Measurements from ENCODE around the gene METTL4.
"Not testable (repeated sequence)": the region's sequence is repeated elsewhere in the genome, so short reads cannot be mapped to it uniquely, and the experiment has no call there.

The METTL4 gene

GRCh38 chr18:2564373-2564772 lies 6.9 kb downstream of the METTL4 start:
- DNase-seq (ENCODE audit: low read depth in 3 of 3, low spot score in 1 of 3), result no peak

DNA sequence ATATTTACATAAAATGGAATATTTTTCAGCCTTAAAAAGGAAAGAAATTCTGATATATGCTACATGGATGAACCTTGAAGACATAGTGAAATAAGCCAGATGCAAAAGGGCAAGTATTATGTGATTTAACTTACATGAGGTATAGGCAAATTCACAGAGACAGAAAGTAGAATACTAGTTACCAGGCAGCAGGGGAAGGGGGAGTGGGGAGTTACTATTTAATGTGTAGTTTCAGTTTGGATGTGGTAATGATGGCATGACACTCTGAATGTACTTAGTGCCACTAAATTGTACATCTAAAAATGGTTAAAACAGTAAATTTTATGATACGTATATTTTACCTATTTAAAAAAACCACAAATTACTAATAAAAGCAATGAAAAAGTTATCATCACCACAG lies 12.1 kb downstream of the METTL4 start:
- DNase-seq (ENCODE audit: low read depth in 3 of 3, low spot score in 1 of 3), result no peak

DNA sequence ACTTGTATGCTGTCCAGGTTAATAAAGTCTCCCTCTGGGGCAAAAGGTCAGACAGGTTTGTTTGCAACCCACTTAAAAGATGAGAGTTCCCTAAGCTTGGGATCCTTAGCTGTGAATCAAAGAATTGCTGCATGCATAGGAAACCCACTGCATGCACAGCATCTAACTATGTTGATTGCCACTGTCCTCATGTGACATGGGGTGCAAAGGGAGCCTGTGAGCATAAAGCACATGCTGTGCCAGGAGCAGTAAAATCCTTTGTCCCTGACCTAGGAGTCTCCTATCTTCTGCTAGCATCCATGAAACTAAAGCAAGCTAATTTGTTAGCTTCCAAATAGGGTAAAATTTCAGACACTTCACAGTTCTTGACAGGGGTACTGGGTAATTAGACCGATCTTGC lies 13.8 kb downstream of the METTL4 start:
- no peak for DNase-seq (ENCODE audit: low read depth in 3 of 3, low spot score in 1 of 3)

DNA sequence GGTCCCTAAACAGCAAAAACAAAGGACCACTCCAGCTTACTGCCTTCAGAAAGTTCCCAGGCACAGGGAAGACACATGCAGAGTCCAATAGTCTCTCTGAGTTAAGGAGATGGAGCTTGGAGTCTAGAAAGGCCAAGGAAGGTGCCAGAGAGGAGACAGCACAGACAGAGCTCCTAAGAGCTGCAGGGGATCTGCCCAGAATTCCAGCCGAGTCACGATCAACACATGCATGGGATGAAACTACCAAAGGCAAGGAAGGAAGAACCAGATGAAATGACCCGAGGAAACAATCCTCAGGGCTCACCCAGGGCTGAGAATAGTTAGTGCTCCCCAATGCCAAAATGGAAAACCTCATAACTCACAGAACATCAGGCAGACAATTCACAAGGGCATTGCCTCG lies 15.4 kb downstream of the METTL4 start:
- DNase-seq (ENCODE audit: low read depth in 3 of 3, low spot score in 1 of 3), result no peak

- DNase-seq (ENCODE audit: low read depth in 3 of 3, low spot score in 1 of 3), result no peak
Observed at GRCh38 chr18:2554696-2555095, 16.6 kb downstream of the METTL4 start.

GRCh38 chr18:2551425-2551824 lies 19.9 kb downstream of the METTL4 start:
- no peak for DNase-seq (ENCODE audit: low read depth in 3 of 3, low spot score in 1 of 3)

DNA sequence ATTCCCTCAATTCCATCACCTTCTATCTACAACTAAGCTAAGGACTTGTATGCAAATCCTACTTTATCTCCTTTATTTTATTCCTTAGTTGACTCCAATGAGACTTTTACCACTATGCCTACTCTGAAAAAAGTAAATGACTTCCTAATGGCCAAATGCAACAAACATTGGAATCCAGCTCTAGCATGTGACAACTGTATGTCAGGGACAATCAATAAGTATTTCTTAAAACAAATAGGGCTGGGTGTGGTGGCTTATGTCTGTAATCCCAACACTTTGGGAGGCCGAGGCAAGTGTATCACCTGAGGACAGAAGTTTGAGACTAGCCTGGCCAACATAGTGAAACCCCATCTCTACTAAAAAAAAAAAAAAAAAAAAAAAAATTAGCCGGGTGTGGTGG lies 21.8 kb downstream of the METTL4 start:
- DNase-seq (ENCODE audit: low read depth in 3 of 3, low spot score in 1 of 3), result no peak

DNA sequence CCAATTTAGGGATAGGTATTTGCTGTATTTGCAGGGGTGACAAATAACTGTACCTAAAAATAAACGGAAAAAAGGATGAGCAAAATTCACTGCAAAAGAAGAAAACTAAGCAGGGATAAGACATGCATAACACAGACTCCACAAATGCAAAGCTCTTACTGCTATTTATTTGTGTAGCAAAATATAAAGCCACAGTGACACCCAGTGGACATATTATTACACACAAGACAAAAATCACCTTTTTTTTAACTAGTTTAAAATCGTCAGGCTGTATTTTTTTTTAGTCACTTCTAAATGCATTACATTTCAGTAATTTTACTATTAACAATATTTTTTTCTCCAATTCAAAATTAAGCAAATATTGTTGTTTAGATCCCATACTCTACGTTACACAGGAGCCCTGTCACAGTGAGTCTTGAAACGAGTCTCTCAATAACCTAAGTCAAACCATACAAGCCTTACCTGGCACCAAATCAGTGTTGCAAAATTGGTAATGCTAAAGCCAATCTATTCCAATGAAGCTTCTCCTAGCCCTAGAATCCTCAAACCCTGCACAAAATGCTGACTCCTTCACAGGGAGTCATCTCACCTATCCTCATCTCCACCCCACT lies 23.7 kb downstream of the METTL4 start:
- DNase-seq (ENCODE audit: low read depth in 3 of 3, low spot score in 1 of 3), result no peak

DNA sequence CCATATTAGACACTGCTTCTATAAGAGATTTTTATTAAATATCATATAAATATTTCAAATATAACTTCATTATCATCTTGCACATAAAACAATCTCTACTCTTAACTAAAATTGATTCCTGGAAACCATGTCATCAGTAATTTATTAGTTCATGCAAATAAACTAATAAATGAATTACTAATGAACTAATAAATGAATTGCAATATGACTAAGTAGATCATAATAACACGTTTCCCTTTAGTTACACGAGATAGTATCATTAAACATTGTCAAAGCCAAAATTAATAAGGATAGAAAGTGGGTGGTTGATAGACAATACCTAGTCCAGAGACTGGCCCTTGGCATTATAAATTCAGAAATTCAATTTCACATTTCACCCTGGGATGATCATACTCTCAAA lies 26.1 kb downstream of the METTL4 start:
- no peak for DNase-seq (ENCODE audit: low read depth in 3 of 3, low spot score in 1 of 3)

DNA sequence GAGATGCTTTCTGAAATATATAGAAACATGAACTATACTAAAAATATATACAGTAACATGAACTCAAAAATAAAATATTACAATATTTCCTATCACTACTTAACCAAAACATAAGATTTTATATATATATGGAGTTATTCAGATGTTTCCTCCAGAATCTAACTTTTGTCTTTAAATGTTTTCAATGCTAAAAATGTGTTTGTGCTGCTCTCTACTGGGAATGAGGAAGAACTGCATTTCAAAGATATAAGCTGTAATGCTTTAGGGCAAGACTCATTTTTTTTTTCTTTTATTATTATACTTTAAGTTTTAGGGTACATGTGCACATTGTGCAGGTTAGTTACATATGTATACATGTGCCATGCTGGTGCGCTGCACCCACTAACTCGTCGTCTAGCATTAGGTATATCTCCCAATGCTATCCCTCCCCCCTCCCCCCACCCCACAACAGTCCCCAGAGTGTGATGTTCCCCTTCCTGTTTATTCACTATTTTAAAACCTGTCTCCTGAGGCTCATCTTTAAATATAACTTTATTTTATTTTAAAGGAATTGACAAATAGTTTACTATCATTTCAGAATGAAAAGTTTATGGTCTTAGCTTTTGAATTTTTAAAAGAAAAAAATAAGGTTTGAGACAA lies 29.3 kb downstream of the METTL4 start:
- DNase-seq (ENCODE audit: low read depth in 3 of 3, low spot score in 1 of 3), result not testable (repeated sequence)

DNA sequence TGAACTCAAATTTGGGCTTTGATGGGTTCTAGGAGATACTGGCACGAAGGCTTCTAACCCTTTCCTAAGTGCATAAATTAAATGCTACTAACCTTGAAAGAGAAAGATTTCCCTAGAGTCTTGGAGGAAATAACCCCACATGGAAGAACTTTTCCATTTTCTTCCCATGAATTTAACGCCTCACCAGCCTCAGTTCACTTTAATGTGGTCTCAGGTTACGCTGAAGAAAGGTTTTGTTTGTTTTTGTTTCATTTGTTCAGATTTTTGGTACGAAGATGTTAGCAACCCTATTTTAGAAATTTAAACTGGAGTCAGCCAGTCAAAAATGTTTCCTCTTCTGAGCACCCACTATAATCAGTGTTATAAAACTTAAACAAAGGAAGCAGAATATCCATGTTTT lies 30.7 kb downstream of the METTL4 start:
- no peak for DNase-seq (ENCODE audit: low read depth in 3 of 3, low spot score in 1 of 3)

GRCh38 chr18:2538844-2539243 lies 32.5 kb downstream of the METTL4 start:
- DNase-seq (ENCODE audit: low read depth in 3 of 3, low spot score in 1 of 3), result no peak

DNA sequence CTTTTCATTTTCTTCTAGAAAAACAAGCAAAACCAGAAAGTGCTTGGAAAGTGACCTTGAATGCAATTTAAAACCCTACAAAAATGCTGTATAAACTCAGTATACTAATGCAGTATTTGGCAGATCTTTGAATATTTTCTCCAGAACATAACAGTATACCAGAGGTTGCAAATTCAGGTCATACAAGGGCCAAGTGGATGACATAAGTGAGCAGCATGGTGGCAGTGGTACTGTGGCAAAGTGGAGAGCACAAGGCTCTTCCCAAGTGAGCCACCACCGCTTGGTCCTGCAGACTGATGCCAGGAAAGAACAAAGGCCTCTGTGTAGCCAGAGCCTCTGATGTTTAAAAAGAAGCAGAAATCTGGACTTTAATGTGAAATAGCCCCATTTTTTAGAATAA lies 33.1 kb downstream of the METTL4 start:
- DNase-seq (ENCODE audit: low read depth in 3 of 3, low spot score in 1 of 3), result no peak

GRCh38 chr18:2537296-2537695 lies 34.0 kb downstream of the METTL4 start:
- no peak for DNase-seq (ENCODE audit: low read depth in 3 of 3, low spot score in 1 of 3)

GRCh38 chr18:2536493-2536892 lies 34.8 kb downstream of the METTL4 start:
- no peak for DNase-seq (ENCODE audit: low read depth in 3 of 3, low spot score in 1 of 3)

GRCh38 chr18:2536063-2536462 lies 35.2 kb downstream of the METTL4 start:
- DNase-seq (ENCODE audit: low read depth in 3 of 3, low spot score in 1 of 3), result no peak

DNA sequence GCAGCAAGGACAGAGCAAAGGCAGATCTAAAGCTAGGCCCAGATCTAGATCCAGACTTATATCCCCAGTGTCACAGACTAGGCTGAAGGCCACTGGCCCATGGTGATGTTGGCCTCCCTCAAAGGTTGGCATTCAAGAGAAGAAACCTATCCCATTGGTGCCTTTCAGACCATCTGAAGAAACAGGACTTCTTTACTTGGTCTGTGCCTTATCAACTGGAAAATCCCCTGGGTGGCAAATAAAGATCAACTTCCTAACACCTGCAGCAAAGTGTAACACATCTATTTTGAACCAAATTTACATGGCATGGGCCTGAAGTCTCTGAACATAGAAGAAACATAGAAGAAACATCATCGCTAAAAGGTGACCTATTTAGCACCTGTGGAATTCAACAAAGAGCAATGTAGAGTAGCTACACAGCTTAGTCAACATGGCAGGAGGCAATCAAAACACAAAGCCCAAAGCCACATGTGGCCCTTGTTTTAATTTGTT lies 35.8 kb downstream of the METTL4 start:
- DNase-seq (ENCODE audit: low read depth in 3 of 3, low spot score in 1 of 3), result no peak

DNA sequence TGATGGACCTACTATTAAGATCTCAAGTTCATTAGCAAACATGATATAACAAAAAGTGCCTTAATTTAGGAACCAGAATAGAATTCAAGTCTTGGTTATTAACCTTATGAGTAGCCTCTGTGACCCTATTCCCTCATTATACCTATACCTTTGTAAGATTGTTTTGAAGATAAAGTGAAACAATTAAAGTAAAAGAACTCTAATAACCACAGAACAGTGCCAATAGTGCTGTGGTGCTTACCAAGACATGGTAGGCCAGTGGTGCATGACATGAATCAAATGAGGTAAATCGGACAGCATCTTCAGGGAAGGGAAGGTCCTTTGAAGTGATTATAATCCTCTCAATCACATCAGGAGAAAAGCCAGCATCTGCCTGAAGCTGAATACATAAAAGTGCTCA lies 36.4 kb downstream of the METTL4 start:
- no peak for DNase-seq (ENCODE audit: low read depth in 3 of 3, low spot score in 1 of 3)

DNA sequence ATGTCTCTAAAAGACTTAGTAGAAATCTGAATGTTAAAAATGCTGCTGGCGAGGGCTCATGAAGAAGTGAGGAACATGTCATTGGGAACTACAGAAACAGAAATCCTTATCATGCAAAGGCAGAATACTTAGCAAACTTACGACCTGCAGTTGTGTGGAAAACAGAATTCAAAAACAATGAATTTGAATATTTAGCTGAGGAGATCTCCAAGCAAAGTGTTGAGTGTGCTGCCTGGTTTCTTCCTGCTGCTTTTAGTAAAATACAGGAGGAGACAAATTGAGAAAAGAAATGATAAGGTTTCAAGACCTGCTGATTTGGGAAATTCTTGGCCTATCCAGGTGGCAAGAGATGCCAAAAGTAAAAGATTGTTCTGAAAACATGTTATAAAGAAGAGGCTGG lies 38.5 kb downstream of the METTL4 start:
- no peak for DNase-seq (ENCODE audit: low read depth in 3 of 3, low spot score in 1 of 3)

DNA sequence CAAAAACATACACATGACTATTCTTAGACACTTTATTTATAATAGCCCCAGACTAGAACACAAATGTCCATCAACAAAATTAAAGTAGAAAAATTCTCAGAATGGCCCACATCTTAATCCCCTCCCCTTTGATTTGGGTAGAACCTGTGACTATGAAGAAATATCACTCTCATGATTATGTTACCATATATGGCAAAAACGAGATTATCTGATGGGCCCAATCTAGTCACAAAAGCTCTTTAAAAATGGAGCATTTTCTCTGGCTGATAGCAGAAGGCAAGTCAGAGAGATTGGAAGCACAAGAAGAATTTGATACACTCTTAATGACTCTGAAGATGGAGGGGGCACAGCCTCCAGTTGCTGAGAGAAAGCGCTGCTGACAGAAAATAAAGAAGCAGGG lies 39.6 kb downstream of the METTL4 start:
- DNase-seq (ENCODE audit: low read depth in 3 of 3, low spot score in 1 of 3), result no peak

GRCh38 chr18:2529154-2529553 lies 42.2 kb downstream of the METTL4 start:
- DNase-seq (ENCODE audit: low read depth in 3 of 3, low spot score in 1 of 3), result no peak

DNA sequence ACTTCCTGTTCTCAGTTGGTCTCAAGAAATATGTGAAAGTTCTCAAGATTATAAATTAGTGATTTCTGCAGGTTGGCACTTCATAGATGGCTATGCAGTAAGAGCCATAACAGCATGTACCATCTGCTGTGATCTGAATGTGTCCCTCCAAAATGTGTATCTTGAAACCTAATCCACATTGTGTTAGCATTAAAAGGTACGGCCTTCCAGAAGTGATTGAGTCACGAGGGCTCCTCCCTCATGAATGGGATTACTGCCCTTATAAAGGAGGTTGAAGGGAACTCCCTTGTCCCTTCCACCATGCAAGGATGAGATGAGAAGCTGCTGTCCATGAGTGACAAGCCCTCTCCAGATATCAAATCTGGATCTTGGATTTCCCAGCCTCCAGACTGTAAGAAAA lies 45.0 kb downstream of the METTL4 start:
- no peak for DNase-seq (ENCODE audit: low read depth in 3 of 3, low spot score in 1 of 3)

DNA sequence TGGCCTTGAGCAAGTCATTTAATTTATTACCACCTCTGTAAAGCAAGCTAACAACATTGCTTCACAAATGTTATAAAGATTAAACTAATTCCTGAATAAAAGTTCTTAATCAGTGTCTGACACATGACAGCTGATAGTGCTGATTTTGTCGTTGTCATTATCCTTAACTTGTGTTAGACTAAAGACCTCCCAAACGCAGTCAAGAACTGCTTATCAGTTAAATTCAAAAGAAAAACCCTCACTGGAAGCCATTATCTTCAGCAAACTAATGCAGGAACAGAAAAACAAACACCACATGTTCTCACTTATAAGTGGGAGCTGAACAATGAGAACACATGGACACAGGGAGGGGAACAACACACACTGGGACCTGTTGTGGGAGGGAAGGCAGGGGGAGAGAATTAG lies 46.5 kb downstream of the METTL4 start:
- DNase-seq (ENCODE audit: low read depth in 3 of 3, low spot score in 1 of 3), result not testable (repeated sequence)

Data from stimulated activated CD4-positive, alpha-beta T cell treated with anti-CD3 and anti-CD28 coated beads, TNF-alpha, amount 100 ng/mL, for 1 hour (primary cell).